OCI-LY7 (cell line): ENCODE data around the gene XRN2. TPM values are rescaled to one million over a fixed set of nuclear protein-coding genes. Genes with fewer than 3 reads are reported as not detected.
"Not testable (repeated sequence)": the region's sequence is repeated elsewhere in the genome, so short reads cannot be mapped to it uniquely, and the experiment has no call there.

Source experiments
- BruUV-seq: library from RNA; stranded (reverse); fragments of 400-500 nt; replicated peaks from 2 replicates; lab custom pipeline; 2021; lab: Mats Ljungman, UMichigan
- CTCF ChIA-PET: fragments of 300-600 bp; sonication (Branson Sonifier 250); formaldehyde crosslinking; loops from one replicate; lab custom pipeline; 2022; ENCODE audit warnings: antibody characterized with exemption; ENCODE audit not compliant: unreplicated experiment; lab: Charles Lee
- POLR2A ChIA-PET: fragments of 300-600 bp; sonication (Branson Sonifier 250); formaldehyde crosslinking; loops from one replicate; lab custom pipeline; 2022; ENCODE audit warnings: antibody characterized with exemption; lab: Charles Lee
- DNase-seq: peaks from one replicate; pipeline ENCODE4 v3.0.0-alpha.2; 2015; ENCODE audit warnings: low spot score
- H2AFZ ChIP-seq: fragments of 200-600 bp; sonication (generic), shearing (Covaris generic); 2 replicates; pipeline ENCODE4 v1.6.1; 2014; ENCODE audit warnings: mild to moderate bottlenecking, antibody characterized with exemption, low read length, moderate library complexity
- H3K27ac ChIP-seq: fragments of 200-600 bp; sonication (generic); 2 replicates; pipeline ENCODE4 v1.5.1; 2014; ENCODE audit warnings: mixed run types, low read depth, mild to moderate bottlenecking, moderate library complexity, low read length, inconsistent platforms; ENCODE audit not compliant: poor library complexity, severe bottlenecking
- H3K36me3 ChIP-seq: fragments of 200-600 bp; sonication (generic); 2 replicates; pipeline ENCODE4 v1.6.1; 2014; ENCODE audit warnings: mild to moderate bottlenecking, antibody characterized with exemption, low read length, moderate library complexity, mixed read lengths; ENCODE audit not compliant: insufficient read depth
- H3K4me1 ChIP-seq: fragments of 200-600 bp; sonication (generic); 2 replicates; pipeline ENCODE4 v1.5.1; 2014; ENCODE audit warnings: mild to moderate bottlenecking, low read length; ENCODE audit not compliant: insufficient read depth, poor library complexity, severe bottlenecking
- H3K4me2 ChIP-seq: fragments of 200-600 bp; sonication (generic); 2 replicates; pipeline ENCODE4 v1.6.1; 2014; ENCODE audit warnings: mild to moderate bottlenecking, low read length
- H3K4me3 ChIP-seq: fragments of 200-600 bp; sonication (generic); 2 replicates; pipeline ENCODE4 v1.5.1; 2014; ENCODE audit warnings: mild to moderate bottlenecking, low read depth, low read length; ENCODE audit not compliant: poor library complexity, severe bottlenecking
- H3K79me2 ChIP-seq: fragments of 200-600 bp; sonication (generic); 2 replicates; pipeline ENCODE4 v1.6.1; 2016; ENCODE audit warnings: low read depth, mild to moderate bottlenecking, low read length, moderate library complexity, mixed read lengths; ENCODE audit not compliant: insufficient read depth
- H3K9me2 ChIP-seq: fragments of 200-600 bp; sonication (generic); 2 replicates; pipeline ENCODE4 v1.6.1; 2016; ENCODE audit warnings: mild to moderate bottlenecking, low read length, mixed read lengths; ENCODE audit not compliant: insufficient read depth
- H3K9me3 ChIP-seq: fragments of 200-600 bp; sonication (generic); 2 replicates; pipeline ENCODE4 v1.6.1; 2014; ENCODE audit warnings: mild to moderate bottlenecking, mixed run types, low read length, mixed read lengths
- H4K20me1 ChIP-seq: fragments of 200-600 bp; sonication (generic); 2 replicates; pipeline ENCODE4 v1.6.1; 2014; ENCODE audit warnings: mild to moderate bottlenecking, antibody characterized with exemption, low read length, moderate library complexity, mixed read lengths; ENCODE audit not compliant: insufficient read depth
- EZH2phosphoT487 ChIP-seq: fragments of 200-600 bp; sonication (generic); IDR thresholded peaks from 2 replicates; pipeline ENCODE4 v1.6.1; 2018; ENCODE audit warnings: low read depth, borderline replicate concordance, mild to moderate bottlenecking, mixed run types, antibody characterized with exemption, low read length, moderate library complexity, mixed read lengths
- intact Hi-C: fragments of 100-400 bp; cut with micrococcal nuclease; formaldehyde crosslinking; loops from one replicate; pipeline ENCODE4 v1.10.0; 2022; ENCODE audit not compliant: unreplicated experiment
- total RNA-seq, 2 experiments: library from RNA; depleted of rRNA in 1 of 2; stranded (reverse); fragments of >200 nt in 1 of 2; shearing (Covaris generic) in 1 of 2; gene quantifications; 2 replicates each; pipeline ENCODE4 v1.2.3, GENCODE V29; 2014 to 2022
- TF ChIP-seq, protein P1 (sequence below): fragments of 200-600 bp; sonication (generic); conservative IDR thresholded peaks from 2 replicates; pipeline ENCODE4 v1.5.1; 2014; ENCODE audit warnings: mild to moderate bottlenecking, antibody characterized with exemption, low read length, moderate library complexity, mixed read lengths

Gene XRN2
- total RNA-seq, 2 experiments from 2014 or later, result 47.9 to 50.3 TPM

DNA sequence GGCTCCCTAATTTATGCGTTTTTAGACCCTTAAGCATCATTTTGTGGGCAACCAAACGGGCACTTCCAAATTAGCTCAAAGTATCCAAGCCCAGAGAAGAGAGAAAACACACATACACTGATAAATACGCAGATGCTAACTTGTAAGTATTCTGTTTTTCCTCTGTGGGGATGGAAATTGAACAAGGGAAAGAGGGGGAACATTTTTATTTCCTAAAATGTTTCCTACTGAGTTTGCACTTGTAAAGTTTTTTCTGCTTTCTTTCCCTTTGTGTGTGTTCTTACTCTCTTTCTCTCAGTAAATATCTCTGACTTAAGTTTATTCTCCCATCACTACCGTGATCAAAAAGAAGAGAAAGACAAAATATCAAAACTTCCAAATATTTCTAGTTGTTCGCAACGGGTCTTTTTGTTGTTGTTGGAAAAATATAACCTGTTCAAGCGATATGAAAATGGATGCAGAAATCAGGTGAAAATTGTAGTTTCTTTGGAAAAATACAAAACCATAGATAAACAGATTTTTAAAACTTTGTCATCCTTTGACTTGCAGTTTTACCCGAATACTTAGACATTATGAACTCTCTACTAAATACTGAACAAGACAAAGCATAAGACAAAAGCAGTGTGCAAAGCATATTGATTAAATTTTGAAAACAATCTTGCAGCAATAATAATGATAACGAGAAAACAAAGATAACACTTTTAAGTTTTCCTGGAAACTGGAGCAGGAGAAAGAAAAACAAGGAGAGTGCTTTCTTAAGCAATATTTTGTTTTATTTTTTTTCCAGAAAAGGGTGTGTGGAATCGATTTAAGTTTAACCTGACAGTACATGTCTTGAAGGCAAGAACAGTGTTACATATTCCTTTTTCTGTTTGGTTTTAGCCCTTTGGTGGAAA, 95.2 kb downstream of the XRN2 start:
- intact Hi-C loops, result no loop called here
- TF ChIP-seq EZH2phosphoT487, result no peak
- TF ChIP-seq, protein P1, sequence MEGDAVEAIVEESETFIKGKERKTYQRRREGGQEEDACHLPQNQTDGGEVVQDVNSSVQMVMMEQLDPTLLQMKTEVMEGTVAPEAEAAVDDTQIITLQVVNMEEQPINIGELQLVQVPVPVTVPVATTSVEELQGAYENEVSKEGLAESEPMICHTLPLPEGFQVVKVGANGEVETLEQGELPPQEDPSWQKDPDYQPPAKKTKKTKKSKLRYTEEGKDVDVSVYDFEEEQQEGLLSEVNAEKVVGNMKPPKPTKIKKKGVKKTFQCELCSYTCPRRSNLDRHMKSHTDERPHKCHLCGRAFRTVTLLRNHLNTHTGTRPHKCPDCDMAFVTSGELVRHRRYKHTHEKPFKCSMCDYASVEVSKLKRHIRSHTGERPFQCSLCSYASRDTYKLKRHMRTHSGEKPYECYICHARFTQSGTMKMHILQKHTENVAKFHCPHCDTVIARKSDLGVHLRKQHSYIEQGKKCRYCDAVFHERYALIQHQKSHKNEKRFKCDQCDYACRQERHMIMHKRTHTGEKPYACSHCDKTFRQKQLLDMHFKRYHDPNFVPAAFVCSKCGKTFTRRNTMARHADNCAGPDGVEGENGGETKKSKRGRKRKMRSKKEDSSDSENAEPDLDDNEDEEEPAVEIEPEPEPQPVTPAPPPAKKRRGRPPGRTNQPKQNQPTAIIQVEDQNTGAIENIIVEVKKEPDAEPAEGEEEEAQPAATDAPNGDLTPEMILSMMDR, result no peak
- Histone ChIP-seq H3K4me1 (no peaks in the 10 kb centered on the region), H3K4me3 (no peak overlapping the region), H2AFZ (no peak overlapping the region), H3K4me2 (no peak overlapping the region), H3K79me2 (no peaks in the 10 kb centered on the region), H3K36me3 (no peaks in the 10 kb centered on the region), H3K27ac (no peak overlapping the region), H3K9me3 (no peaks in the 10 kb centered on the region), H4K20me1 (no peaks in the 10 kb centered on the region), H3K9me2 (no peaks in the 10 kb centered on the region)
- CTCF ChIA-PET, result no interaction called here
- BruUV-seq, result no TSS peak
- DNase-seq, result no peak
- POLR2A ChIA-PET, result no interaction called here

GRCh38 chr20:21399005-21399475, 95.9 kb downstream of the XRN2 start:
- H2AFZ ChIP-seq, result no peak overlapping the region
- ChIA-PET CTCF (no interaction called here), POLR2A (interaction anchor here (0.7 kb wide), 1 partner anchor 759 kb away, joined by 3 read pairs; no protein-coding TSS in a partner anchor)
- no peaks in the 10 kb centered on the region for H3K79me2 ChIP-seq
- no peak overlapping the region for H3K27ac ChIP-seq
- H3K36me3 ChIP-seq, result no peaks in the 10 kb centered on the region
- no peaks in the 10 kb centered on the region for H3K9me3 ChIP-seq
- H4K20me1 ChIP-seq, result no peaks in the 10 kb centered on the region
- H3K4me3 ChIP-seq, result no peak overlapping the region
- no peaks in the 10 kb centered on the region for H3K4me1 ChIP-seq
- no peak overlapping the region for H3K4me2 ChIP-seq
- TF ChIP-seq, protein P1, result no peak
- no peak for TF ChIP-seq EZH2phosphoT487
- no peaks in the 10 kb centered on the region for H3K9me2 ChIP-seq
- no TSS peak for BruUV-seq
- intact Hi-C loops, result no loop called here
- no peak for DNase-seq

DNA sequence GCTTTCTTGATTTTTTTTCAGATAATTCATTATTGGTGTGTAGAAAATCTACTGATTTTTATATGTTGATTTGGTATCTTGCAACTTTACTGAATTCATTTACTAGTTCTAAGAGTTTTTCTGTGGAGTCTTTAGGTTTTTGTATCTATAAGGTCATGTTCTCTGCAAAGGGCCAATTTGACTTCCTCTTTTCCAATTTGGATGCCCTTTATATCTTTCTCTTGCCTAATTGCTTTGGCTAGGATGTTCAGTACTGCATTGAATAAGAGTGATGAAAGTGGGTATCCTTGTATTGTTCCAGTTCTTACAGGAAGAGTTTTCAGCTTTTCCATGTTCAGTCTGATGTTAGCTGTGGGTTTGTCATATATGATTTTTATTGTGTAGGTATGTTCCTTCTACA, 108.6 kb downstream of the XRN2 start:
- Histone ChIP-seq H2AFZ (no peak overlapping the region), H3K9me3 (peaks cover 10% of the 10 kb centered on the region; the same call in 1 of the 2 replicates), H3K4me1 (no peaks in the 10 kb centered on the region), H3K36me3 (no peaks in the 10 kb centered on the region), H4K20me1 (no peaks in the 10 kb centered on the region), H3K9me2 (no peaks in the 10 kb centered on the region), H3K4me3 (no peak overlapping the region), H3K79me2 (no peaks in the 10 kb centered on the region), H3K4me2 (no peak overlapping the region), H3K27ac (no peak overlapping the region)
- TF ChIP-seq EZH2phosphoT487, result no peak
- TF ChIP-seq, protein P1, result no peak
- BruUV-seq, result no TSS peak
- intact Hi-C loops, result no loop called here
- POLR2A ChIA-PET, result no interaction called here
- CTCF ChIA-PET, result no interaction called here
- DNase-seq, result no peak

DNA sequence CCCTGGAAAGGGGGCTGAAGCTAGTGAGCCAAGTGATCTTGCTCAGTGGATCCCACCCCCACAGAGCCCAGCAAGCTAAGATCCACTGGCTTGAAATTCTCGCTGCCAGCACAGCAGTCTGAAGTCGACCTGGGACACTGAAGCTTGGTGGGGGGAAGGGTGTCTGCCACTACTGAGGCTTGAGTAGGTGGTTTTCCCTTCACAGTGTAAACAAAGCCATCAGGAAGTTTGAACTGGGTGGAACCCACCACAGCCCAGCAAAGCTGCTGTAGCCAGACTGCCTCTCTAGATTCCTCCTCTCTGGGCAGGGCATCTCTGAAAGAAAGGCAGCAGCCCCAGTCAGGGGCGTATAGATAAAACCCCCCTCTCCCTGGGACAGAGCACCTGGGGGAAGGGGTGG, 110.9 kb downstream of the XRN2 start:
- POLR2A ChIA-PET, result interaction anchor here (0.6 kb wide), 1 partner anchor 35 kb away, joined by 4 read pairs; no protein-coding TSS in a partner anchor
- H4K20me1 ChIP-seq, BruUV-seq, H3K27ac ChIP-seq, H3K9me2 ChIP-seq, DNase-seq, H3K36me3 ChIP-seq, H3K4me3 ChIP-seq, H2AFZ ChIP-seq, intact Hi-C loops, H3K79me2 ChIP-seq, CTCF ChIA-PET, H3K4me1 ChIP-seq, H3K4me2 ChIP-seq: not testable (repeated sequence)
- H3K9me3 ChIP-seq, result peaks cover 10% of the 10 kb centered on the region; the same call in 1 of the 2 replicates
